ENCODE data around the gene LSAMP.

DNA sequence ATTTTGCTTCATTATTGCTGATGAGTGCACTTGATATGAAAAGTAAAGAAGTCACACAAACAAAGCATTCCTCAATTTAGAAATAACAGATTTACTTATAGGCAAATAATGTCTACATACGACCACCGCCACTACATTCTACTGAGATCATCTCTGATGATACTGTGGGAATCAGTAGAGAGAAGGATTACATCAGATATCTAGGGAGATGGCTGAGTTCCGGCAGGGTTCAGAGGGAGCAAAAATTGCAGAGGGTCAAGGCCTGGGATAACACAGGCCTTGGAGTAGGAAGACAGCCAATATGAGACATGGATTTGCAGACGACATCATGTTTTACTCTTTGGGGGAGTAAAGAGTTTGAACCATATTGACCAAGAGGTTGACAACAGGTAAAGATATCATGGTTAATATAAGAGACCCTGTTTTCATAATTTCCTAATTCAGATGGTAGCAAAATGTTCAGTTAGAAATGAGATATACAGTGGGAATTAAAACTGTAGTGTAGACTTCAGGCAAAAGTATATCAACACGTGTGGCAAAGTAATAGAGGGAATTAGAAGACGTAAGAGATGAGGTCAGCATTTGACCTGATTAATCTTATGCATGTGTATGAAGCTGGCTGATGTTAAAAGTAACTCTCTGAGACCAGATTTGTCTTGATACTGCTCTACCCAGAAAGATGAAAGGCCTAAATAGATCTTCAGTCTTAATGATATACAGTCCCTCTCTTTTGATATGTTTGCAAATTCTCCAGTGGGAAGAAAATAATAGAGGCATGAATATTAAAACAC is 15.6 kb downstream of the LSAMP start:
- no peak for TF ChIP-seq POLR2A (IDR thresholded peaks at IDR 0.05)
- TF ChIP-seq, protein P1, sequence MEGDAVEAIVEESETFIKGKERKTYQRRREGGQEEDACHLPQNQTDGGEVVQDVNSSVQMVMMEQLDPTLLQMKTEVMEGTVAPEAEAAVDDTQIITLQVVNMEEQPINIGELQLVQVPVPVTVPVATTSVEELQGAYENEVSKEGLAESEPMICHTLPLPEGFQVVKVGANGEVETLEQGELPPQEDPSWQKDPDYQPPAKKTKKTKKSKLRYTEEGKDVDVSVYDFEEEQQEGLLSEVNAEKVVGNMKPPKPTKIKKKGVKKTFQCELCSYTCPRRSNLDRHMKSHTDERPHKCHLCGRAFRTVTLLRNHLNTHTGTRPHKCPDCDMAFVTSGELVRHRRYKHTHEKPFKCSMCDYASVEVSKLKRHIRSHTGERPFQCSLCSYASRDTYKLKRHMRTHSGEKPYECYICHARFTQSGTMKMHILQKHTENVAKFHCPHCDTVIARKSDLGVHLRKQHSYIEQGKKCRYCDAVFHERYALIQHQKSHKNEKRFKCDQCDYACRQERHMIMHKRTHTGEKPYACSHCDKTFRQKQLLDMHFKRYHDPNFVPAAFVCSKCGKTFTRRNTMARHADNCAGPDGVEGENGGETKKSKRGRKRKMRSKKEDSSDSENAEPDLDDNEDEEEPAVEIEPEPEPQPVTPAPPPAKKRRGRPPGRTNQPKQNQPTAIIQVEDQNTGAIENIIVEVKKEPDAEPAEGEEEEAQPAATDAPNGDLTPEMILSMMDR (IDR thresholded peaks at IDR 0.05) = no peak
